T-helper 2 cell treated with Interferon-gamma antibody and Interleukin-4, amounts not matched to agents 5 μg/mL and 100 μg/mL, for 36 hours (primary cell): ENCODE measurements around the gene FOXA3.

Experiments
- DNase-seq: peaks from one replicate; pipeline ENCODE4 v3.0.0; 2021; ENCODE audit warnings: low spot score
- H3K27ac Mint-ChIP-seq: one replicate; pipeline ENCODE4 v1.8.0; 2021; ENCODE audit warnings: mild to moderate bottlenecking, mixed read lengths
- H3K27me3 Mint-ChIP-seq: one replicate; pipeline ENCODE4 v1.8.0; 2021; ENCODE audit warnings: low read depth, mixed read lengths
- H3K36me3 Mint-ChIP-seq: one replicate; pipeline ENCODE4 v1.8.0; 2021; ENCODE audit warnings: low read depth, mixed read lengths
- H3K4me1 Mint-ChIP-seq: one replicate; pipeline ENCODE4 v1.8.0; 2021; ENCODE audit warnings: low read depth, mixed read lengths
- H3K4me3 Mint-ChIP-seq: one replicate; pipeline ENCODE4 v1.8.0; 2022; ENCODE audit warnings: mild to moderate bottlenecking, moderate library complexity, mixed read lengths
- H3K9me3 Mint-ChIP-seq: one replicate; pipeline ENCODE4 v1.8.0; 2021; ENCODE audit warnings: mixed read lengths

The FOXA3 gene

DNA sequence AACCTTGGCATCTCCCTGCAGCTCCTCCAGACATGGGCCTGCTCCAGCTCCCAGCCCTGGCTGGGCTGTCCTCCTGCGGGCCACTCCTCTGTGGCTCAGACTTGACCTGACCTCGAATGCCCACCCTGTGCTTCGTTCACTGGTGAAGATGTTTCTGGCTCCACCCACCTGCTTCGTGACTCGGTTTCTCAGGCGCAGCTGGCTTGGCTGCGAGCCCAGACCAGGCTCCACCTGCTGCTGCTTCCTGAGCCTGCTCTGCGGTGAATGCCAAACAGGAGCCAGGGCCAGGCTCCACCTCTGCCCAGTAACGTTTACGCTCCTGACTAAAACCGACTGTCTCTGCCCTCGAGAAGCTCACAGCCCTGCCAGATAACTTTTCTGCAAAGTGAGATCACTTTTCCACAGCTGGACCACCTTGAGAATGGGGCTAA, 40.1 kb upstream of the FOXA3 start:
- Mint-ChIP-seq H3K27ac (no peak overlapping the region), H3K36me3 (peaks cover 41% of the 10 kb centered on the region), H3K9me3 (no peaks in the 10 kb centered on the region), H3K27me3 (no peaks in the 10 kb centered on the region), H3K4me1 (no peaks in the 10 kb centered on the region), H3K4me3 (no peak overlapping the region)
- no peak for DNase-seq

DNA sequence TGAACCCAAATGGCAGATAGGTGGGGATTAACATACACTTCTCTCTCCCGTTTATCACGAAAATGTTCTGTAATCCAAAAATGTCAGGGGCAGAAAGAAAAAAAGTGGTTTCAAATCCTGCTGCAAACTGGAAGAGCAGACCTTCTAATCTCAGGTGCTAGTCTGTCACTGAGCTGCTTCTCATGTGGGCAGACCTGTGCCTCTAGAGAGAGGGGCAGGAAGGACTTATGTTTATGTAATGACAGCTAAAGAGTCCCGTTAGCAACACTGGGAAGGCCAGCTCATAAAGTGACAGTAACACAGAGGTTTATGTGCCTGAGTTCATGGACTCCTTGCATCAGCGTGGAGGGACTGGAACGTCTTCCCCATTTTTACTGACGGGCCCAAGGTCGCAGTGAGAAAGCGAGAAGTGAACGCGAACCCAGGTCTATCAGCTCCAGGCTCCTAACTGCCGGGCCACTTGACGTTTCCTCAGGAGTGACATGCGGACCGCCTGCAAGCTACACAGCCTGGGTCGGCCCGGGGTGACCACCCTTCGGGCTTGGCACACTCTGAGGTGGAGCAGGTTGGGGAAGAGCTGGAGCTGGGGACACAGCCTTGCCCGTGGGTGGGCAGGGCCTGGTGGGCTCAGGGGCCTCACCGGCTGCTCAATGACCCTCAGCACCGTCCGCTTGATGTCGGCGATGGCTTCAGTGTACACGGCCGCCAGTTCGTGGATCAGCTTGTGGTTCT, 39.4 kb upstream of the FOXA3 start:
- Mint-ChIP-seq H3K9me3 (no peaks in the 10 kb centered on the region), H3K36me3 (peaks cover 45% of the 10 kb centered on the region), H3K27ac (no peak overlapping the region), H3K27me3 (no peaks in the 10 kb centered on the region), H3K4me1 (no peaks in the 10 kb centered on the region), H3K4me3 (no peak overlapping the region)
- DNase-seq = no peak

DNA sequence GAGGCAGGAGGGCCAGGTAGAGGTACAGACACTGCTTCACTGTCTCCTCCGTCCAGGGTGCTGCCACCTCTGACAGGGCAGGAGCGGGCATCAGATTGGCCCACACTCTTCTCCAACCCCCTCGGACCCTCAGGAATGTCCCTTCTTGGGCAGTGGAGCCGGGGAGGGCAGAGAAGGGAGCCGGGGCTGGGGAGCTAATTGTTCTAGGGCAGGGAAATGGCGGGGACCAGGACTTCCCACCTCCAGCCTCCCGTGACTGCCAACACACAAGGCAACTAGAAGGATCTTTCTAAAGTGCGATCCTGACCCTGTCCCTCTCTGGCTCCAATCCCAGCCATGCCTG, 38.9 kb upstream of the FOXA3 start:
- H3K4me1 Mint-ChIP-seq = no peaks in the 10 kb centered on the region
- peaks cover 51% of the 10 kb centered on the region for H3K36me3 Mint-ChIP-seq
- no peaks in the 10 kb centered on the region for H3K9me3 Mint-ChIP-seq
- no peak overlapping the region for H3K27ac Mint-ChIP-seq
- H3K4me3 Mint-ChIP-seq = no peak overlapping the region
- no peak for DNase-seq
- H3K27me3 Mint-ChIP-seq = no peaks in the 10 kb centered on the region

GRCh38 chr19:45825917-45826893, 37.9 kb upstream of the FOXA3 start:
- DNase-seq = no peak
- H3K9me3 Mint-ChIP-seq = no peaks in the 10 kb centered on the region
- no peaks in the 10 kb centered on the region for H3K27me3 Mint-ChIP-seq
- peaks cover 57% of the 10 kb centered on the region for H3K36me3 Mint-ChIP-seq
- H3K27ac Mint-ChIP-seq = no peak overlapping the region
- H3K4me1 Mint-ChIP-seq = no peaks in the 10 kb centered on the region
- H3K4me3 Mint-ChIP-seq = no peak overlapping the region

DNA sequence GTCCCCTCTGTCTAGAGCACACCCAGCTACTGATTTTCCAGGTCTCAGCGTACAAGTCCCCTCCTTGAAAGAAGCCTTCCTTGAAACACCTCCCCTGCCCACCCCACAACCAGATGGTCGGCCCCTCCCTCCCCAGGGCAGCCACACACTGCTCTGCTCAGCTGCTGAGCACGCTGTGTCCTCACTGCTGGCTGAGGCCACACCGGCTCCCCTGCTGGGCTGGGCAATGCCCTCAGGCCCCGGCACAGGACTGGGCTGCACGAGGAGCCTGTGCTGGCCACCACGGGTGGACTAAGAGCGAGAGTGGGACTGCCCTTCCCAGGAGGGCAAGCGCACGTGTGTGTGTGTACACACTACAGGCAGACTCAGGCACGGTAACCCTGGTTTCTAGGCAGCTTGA, 37.2 kb upstream of the FOXA3 start:
- peaks cover 59% of the 10 kb centered on the region for H3K36me3 Mint-ChIP-seq
- no peaks in the 10 kb centered on the region for H3K27me3 Mint-ChIP-seq
- H3K9me3 Mint-ChIP-seq = no peaks in the 10 kb centered on the region
- DNase-seq = no peak
- H3K4me1 Mint-ChIP-seq = no peaks in the 10 kb centered on the region
- H3K27ac Mint-ChIP-seq = no peak overlapping the region
- H3K4me3 Mint-ChIP-seq = no peak overlapping the region

GRCh38 chr19:45827459-45828093, 36.5 kb upstream of the FOXA3 start:
- H3K36me3 Mint-ChIP-seq = peaks cover 64% of the 10 kb centered on the region
- no peak overlapping the region for H3K4me3 Mint-ChIP-seq
- H3K4me1 Mint-ChIP-seq = no peaks in the 10 kb centered on the region
- H3K9me3 Mint-ChIP-seq = no peaks in the 10 kb centered on the region
- H3K27me3 Mint-ChIP-seq = no peaks in the 10 kb centered on the region
- no peak for DNase-seq
- H3K27ac Mint-ChIP-seq = no peak overlapping the region

GRCh38 chr19:45828523-45828922, 35.6 kb upstream of the FOXA3 start:
- no peak for DNase-seq
- Mint-ChIP-seq H3K27me3 (no peaks in the 10 kb centered on the region), H3K4me1 (no peaks in the 10 kb centered on the region), H3K4me3 (no peak overlapping the region), H3K36me3 (peaks cover 64% of the 10 kb centered on the region), H3K27ac (peak overlapping the region; percentile 10), H3K9me3 (no peaks in the 10 kb centered on the region)

- no peak overlapping the region for H3K27ac Mint-ChIP-seq
- H3K36me3 Mint-ChIP-seq = peaks cover 64% of the 10 kb centered on the region
- no peaks in the 10 kb centered on the region for H3K9me3 Mint-ChIP-seq
- no peak overlapping the region for H3K4me3 Mint-ChIP-seq
- no peaks in the 10 kb centered on the region for H3K27me3 Mint-ChIP-seq
- no peak for DNase-seq
- H3K4me1 Mint-ChIP-seq = no peaks in the 10 kb centered on the region
Measured at GRCh38 chr19:45828945-45829344, 35.2 kb upstream of the FOXA3 start.

GRCh38 chr19:45834970-45835369, 29.2 kb upstream of the FOXA3 start:
- no peaks in the 10 kb centered on the region for H3K4me1 Mint-ChIP-seq
- no peak overlapping the region for H3K27ac Mint-ChIP-seq
- H3K27me3 Mint-ChIP-seq = no peaks in the 10 kb centered on the region
- H3K9me3 Mint-ChIP-seq = no peaks in the 10 kb centered on the region
- no peak overlapping the region for H3K4me3 Mint-ChIP-seq
- H3K36me3 Mint-ChIP-seq = peaks cover 64% of the 10 kb centered on the region
- no peak for DNase-seq

DNA sequence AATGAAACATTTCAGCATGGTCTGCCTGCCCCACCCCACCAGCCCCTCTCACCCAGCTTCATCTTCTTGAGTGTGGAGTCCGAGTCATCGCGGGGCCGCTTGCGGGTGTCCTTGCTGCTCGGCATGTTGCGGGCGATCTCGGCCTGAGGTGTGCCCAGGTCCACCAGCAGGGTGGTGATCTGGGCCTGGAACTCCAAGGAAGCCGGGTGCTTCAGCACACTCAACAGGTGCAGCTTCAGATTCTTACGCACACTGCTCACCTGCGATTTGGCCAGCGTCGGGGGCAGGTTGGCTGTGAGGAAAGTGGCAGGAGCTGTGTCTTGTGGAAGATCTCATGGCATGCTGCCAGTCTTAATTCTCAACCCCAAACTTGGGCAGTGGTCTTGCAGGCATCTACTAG, 21.9 kb upstream of the FOXA3 start:
- H3K4me1 Mint-ChIP-seq = no peaks in the 10 kb centered on the region
- H3K27me3 Mint-ChIP-seq = no peaks in the 10 kb centered on the region
- DNase-seq = no peak
- no peaks in the 10 kb centered on the region for H3K9me3 Mint-ChIP-seq
- no peak overlapping the region for H3K4me3 Mint-ChIP-seq
- no peak overlapping the region for H3K27ac Mint-ChIP-seq
- peaks cover 70% of the 10 kb centered on the region for H3K36me3 Mint-ChIP-seq

GRCh38 chr19:45847663-45848062, 16.5 kb upstream of the FOXA3 start:
- Mint-ChIP-seq H3K36me3 (peaks cover 61% of the 10 kb centered on the region), H3K27me3 (no peaks in the 10 kb centered on the region), H3K27ac (no peak overlapping the region), H3K4me3 (no peak overlapping the region), H3K9me3 (no peaks in the 10 kb centered on the region), H3K4me1 (no peaks in the 10 kb centered on the region)
- no peak for DNase-seq

- Mint-ChIP-seq H3K4me1 (no peaks in the 10 kb centered on the region), H3K36me3 (peaks cover 58% of the 10 kb centered on the region), H3K27ac (no peak overlapping the region), H3K9me3 (no peaks in the 10 kb centered on the region), H3K4me3 (no peak overlapping the region), H3K27me3 (no peaks in the 10 kb centered on the region)
- no peak for DNase-seq
Measured at GRCh38 chr19:45848922-45849321, 15.2 kb upstream of the FOXA3 start.

- Mint-ChIP-seq H3K9me3 (no peaks in the 10 kb centered on the region), H3K4me3 (no peak overlapping the region), H3K4me1 (no peaks in the 10 kb centered on the region), H3K27me3 (no peaks in the 10 kb centered on the region), H3K36me3 (peaks cover 46% of the 10 kb centered on the region), H3K27ac (no peak overlapping the region)
- DNase-seq = no peak
Measured at GRCh38 chr19:45852145-45852750, 11.9 kb upstream of the FOXA3 start.

- Mint-ChIP-seq H3K27ac (no peak overlapping the region), H3K36me3 (peaks cover 39% of the 10 kb centered on the region), H3K4me3 (no peak overlapping the region), H3K27me3 (no peaks in the 10 kb centered on the region), H3K4me1 (no peaks in the 10 kb centered on the region), H3K9me3 (no peaks in the 10 kb centered on the region)
- DNase-seq = no peak
Measured at GRCh38 chr19:45852983-45853382, 11.1 kb upstream of the FOXA3 start.
